Erythroblast (primary cell): ENCODE results near the gene AATF.

Experiments used
- DNase-seq, 2 experiments: peaks; one replicate each; lab custom pipeline; 2025; lab: John Stamatoyannopoulos, UW
- GATA1 ChIP-seq: IDR thresholded peaks from 2 replicates; pipeline ENCODE4 v1.6.1; 2011; ENCODE audit warnings: low read depth, mild to moderate bottlenecking, control low read depth, low read length, moderate library complexity
- POLR2A ChIP-seq: IDR thresholded peaks from 2 replicates; pipeline ENCODE4 v1.6.1; 2011; ENCODE audit warnings: mild to moderate bottlenecking, low read length

Gene AATF

GRCh38 chr17:36972186-36972700 lies 23.5 kb downstream of the AATF start:
- no peak for DNase-seq
- TF ChIP-seq GATA1 (no peak), POLR2A (no peak)

DNA sequence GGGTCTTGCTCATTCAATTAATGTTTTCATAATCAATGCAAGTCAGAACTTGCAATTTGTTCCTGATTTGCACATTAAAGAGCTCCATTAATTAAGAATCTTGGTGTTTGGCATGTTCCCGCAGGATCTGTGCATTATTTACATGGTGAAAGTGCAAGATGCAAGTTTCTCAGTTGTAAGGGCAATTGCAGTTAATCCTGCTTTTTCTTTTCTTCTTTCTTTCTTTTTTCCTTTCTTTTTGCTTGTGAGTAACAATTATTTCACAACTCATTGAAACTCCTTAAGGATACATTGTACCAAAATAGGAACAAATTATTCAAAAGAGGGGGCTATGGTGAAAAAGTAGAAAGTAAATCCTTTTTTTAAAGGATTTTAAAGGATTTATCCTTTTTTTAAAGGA lies 24.2 kb downstream of the AATF start:
- no peak for DNase-seq
- TF ChIP-seq GATA1: no peak
- TF ChIP-seq POLR2A: no peak

DNA sequence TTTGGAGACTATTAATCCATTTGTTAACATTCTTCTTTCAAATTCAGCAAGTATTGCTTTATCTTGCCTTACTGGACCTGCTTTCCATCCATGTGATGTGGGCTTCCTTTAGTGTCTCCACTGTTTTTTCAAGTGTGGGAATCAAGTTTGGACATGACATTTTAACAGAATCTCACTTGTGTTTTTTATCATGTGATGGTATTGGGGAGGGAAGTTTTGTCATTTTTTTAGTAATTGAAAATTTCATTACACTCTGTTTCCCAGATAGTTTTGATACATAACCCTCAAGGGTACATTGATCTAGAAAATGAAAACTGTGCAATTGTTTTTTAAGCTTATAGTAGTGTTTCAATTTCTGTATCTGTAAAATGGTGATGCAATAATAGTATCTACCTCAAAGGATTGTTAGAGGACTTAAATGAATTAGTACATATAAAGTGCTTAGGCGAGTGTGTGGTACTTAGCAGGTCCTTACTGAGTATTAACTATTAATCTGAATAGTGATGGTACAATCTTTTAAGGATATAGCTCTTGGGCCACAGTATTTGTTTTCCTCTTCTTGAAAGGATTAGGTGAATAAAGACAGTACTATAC lies 27.3 kb downstream of the AATF start:
- DNase-seq: no peak
- TF ChIP-seq GATA1 (no peak), POLR2A (no peak)

DNA sequence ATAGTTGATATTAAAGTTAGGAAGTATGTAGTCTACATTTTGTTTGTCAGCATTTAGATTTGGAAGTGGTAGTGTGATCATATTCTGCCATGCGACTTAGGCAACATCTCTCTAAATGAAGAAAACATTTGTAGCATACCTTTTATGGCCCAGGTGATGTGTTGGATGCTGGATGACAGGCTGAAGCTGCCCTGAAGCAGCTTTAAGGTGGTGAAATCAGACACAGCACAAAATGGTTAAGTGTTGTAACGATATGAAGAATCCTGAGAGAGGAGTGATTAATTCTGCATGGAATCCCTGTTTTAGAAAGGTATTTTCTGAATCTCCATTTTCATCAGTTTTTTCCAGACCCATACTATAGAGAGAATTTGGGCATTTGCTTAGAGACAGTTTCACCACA lies 28.3 kb downstream of the AATF start:
- no peak for TF ChIP-seq POLR2A
- TF ChIP-seq GATA1: no peak

GRCh38 chr17:36977568-36977967 lies 28.8 kb downstream of the AATF start:
- TF ChIP-seq GATA1 (no peak), POLR2A (no peak)
- no peak for DNase-seq

More for the DNA sequence above, 28.3 kb downstream of the AATF start:
- DNase-seq: no peak

DNA sequence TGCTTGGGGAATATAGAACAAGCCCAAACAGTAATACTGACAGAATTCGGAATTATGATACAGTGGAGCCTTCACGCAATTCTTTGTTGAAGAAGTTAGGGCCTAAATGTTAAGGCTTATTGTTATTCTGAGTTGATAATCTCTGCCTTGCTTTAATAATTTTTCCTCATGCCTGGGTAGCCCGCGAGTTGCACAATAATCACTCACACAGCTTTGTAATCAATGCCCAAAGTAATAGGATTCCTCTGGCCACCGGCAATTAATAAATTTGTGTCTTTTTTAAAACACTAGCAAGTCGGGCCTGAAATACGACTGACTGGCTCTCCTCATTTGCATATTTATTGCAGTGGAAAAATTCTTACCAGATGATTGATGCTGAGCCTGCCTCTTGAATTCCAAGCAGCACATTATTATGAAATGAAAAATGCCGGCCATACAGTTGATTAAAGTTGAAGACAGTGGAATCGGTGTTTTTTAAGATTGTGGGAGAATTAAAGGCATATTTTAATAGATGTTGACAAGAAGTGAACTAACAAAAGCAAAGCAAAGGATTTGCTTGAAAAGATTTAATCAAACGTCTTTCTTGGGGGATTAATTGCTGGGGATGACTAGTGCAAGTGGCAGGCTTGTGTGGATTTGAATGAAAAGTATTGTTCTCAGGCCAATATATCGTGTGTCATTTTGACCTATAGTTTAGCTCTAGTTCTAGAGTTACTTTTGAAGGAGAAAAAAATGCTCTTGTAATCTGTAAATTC lies 30.2 kb downstream of the AATF start:
- TF ChIP-seq POLR2A (no peak), GATA1 (no peak)
- DNase-seq: no peak

GRCh38 chr17:36979565-36979941 lies 30.8 kb downstream of the AATF start:
- DNase-seq: no peak
- TF ChIP-seq POLR2A (no peak), GATA1 (no peak)

DNA sequence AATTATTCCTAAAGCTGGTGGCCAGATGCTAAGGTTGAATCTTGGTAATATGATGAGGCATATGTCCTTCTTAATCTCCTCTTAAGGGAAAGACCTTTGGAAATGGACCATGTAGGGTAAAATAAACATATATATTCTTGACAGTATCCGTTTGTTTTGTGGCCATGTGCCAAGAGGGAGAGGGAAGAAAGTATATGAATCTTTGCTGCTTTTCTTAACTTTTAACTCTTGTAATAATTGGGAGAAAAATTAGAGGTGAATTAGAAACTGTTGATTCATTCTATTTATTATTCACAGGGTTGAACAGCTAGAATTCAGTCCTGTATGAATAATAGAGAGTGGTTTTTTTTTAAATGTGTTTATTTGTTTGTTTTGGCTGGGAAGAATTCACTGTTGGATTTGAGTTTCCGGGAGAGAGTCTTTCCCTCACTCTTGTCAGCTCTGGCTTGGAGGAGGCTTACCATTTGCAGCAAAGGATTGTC lies 31.6 kb downstream of the AATF start:
- TF ChIP-seq POLR2A: no peak
- no peak for TF ChIP-seq GATA1
- DNase-seq: no peak

- DNase-seq: no peak
- TF ChIP-seq POLR2A (no peak), GATA1 (no peak)
Observed at GRCh38 chr17:36983618-36984017, 34.9 kb downstream of the AATF start.

GRCh38 chr17:36989173-36989572 lies 40.4 kb downstream of the AATF start:
- no peak for DNase-seq
- no peak for TF ChIP-seq POLR2A
- TF ChIP-seq GATA1: no peak

DNA sequence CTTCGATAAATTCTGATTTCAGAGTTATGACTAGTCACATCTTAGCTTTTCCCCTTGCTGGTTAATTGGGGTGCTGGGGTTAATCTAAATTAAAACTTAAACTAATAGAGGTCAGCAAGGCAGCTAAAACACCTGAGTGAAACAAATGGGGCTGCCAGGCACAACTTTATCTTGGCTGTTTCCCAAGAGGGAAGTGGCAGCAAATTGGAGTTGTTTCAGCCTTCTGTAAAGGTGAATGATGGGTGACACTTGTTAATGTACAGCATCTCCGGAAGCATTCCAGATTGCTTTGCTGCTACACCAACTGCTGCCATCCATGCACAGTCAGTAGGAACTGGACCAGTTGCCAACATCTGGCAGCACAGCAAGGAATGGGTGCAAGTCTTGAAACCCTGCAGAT lies 43.9 kb downstream of the AATF start:
- no peak for DNase-seq
- TF ChIP-seq GATA1 (no peak), POLR2A (no peak)

DNA sequence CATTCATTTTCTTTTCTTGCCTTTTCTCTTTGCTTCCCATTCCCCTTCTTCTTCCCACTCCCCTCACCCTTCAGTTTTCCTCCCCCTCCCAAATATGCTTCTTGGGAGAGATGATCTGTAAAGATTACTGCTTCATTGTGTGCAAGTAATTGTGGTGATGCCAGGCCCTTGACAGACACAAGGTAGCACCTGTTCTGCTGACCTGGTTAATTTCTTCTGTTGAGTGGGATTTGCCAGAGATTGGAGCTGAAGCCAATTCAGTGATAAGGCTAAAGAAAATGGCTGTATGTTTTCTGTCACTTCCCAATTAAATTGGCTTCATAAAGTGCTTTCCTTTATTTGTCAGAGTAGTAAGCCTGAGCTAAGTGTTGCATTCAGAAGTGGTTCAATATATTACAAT lies 44.5 kb downstream of the AATF start:
- no peak for TF ChIP-seq POLR2A
- TF ChIP-seq GATA1: no peak
- DNase-seq: no peak

- no peak for DNase-seq
- TF ChIP-seq GATA1: no peak
- no peak for TF ChIP-seq POLR2A
Observed at GRCh38 chr17:36994438-36994837, 45.7 kb downstream of the AATF start.

DNA sequence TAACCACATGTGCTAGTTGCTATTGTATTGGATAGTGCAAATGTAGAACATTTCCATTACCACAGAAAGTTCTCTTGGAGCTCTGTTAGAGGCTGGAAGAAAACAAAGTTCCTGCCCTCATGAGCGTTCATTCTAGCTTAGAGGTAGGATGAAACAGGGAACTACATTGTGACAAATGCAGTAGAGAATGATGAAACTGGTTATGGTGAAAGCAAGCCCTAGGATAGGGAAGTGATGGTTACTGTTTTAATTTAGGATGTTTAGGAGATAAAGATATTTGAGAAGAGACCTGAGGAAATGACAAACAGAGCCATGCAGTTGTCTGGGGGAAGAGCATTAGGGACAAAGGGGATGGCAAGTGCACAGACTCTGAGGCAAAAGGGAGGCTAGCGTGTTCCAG lies 50.7 kb downstream of the AATF start:
- DNase-seq: no peak
- TF ChIP-seq GATA1: no peak
- TF ChIP-seq POLR2A: no peak

DNA sequence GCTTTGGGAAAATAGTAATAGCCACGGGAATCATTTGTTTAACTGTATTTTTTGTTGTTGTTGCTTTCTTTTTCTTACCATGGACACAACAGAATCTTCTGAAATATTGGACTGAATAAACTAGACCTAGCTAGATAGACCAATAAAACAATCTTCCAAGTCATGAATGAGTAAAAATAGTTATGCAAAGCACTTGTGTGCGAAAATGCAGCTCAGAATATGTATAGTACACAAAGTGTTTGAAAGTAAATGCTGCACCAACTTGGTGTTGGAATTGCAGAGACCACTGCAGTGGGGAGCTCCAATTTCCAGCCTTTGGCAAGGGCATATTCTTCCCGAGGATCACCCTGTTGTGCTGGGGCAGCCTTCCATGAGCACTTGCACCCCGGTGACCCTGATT lies 68.0 kb downstream of the AATF start:
- DNase-seq: no peak
- TF ChIP-seq POLR2A (no peak), GATA1 (no peak)
